HG03045 (cell line): ENCODE results near the gene ELAC1.

Experiments
- ATAC-seq: cut with Tn5 transposase; IDR thresholded peaks from one replicate; pipeline ENCODE4 v1.9.1; 2021; ENCODE audit warnings: mild to moderate bottlenecking, moderate library complexity; ENCODE audit not compliant: unreplicated experiment

The ELAC1 gene

GRCh38 chr18:51013259-51013658 lies 45.4 kb downstream of the ELAC1 start:
- no peak for ATAC-seq

GRCh38 chr18:51017140-51017879 lies 49.5 kb downstream of the ELAC1 start:
- no peak for ATAC-seq

- ATAC-seq, result no peak
These were observed 52.7 kb downstream of the ELAC1 start for GRCh38 chr18:51020536-51020935.

- ATAC-seq, result no peak
These were observed 53.6 kb downstream of the ELAC1 start for GRCh38 chr18:51021226-51021965.

GRCh38 chr18:51025512-51025911 lies 57.7 kb downstream of the ELAC1 start:
- ATAC-seq, result no peak

GRCh38 chr18:51028201-51028805 lies 60.5 kb downstream of the ELAC1 start:
- no peak for ATAC-seq

- ATAC-seq, result no peak
These were observed 61.5 kb downstream of the ELAC1 start for GRCh38 chr18:51029378-51029693.

- ATAC-seq, result peak; percentile 78
These were observed 62.1 kb downstream of the ELAC1 start, which contains the start of gene SMAD4 for GRCh38 chr18:51029694-51030536. SMAD4 (plus strand) TSS chr18:51030213; CDS start chr18:51047047, 16,834 bp downstream.

- peak; percentile 66 for ATAC-seq
These were observed 62.9 kb downstream of the ELAC1 start for GRCh38 chr18:51030537-51031258.

GRCh38 chr18:51032193-51032592 lies 64.4 kb downstream of the ELAC1 start:
- ATAC-seq, result no peak

GRCh38 chr18:51037230-51037629 lies 69.4 kb downstream of the ELAC1 start:
- no peak for ATAC-seq
